CD4-positive, alpha-beta T cell (primary cell): ENCODE measurements around the gene VPS9D1. TPM values are rescaled to one million over a fixed set of nuclear protein-coding genes. Genes with fewer than 3 reads are reported as not detected.

Experiments
- ATAC-seq: fragments of 200-7000 bp; cut with Tn5 transposase; one replicate; pipeline ENCODE4 v1.10.0; 2022; ENCODE audit warnings: mild to moderate bottlenecking; ENCODE audit not compliant: poor library complexity
- CTCF ChIA-PET: fragments of 350-600 bp; sonication (Branson Sonifier 250); formaldehyde crosslinking; loops from one replicate; lab custom pipeline; 2021; ENCODE audit warnings: antibody characterized with exemption, inconsistent platforms; lab: Charles Lee
- POLR2A ChIA-PET: fragments of 350-600 bp; sonication (Branson Sonifier 250); formaldehyde crosslinking; loops from one replicate; lab custom pipeline; 2021; ENCODE audit warnings: antibody characterized with exemption, inconsistent platforms; lab: Charles Lee
- DNase-seq, 14 experiments: peaks; one replicate each; pipeline ENCODE4 v3.0.0-alpha.2; 2013 to 2020; ENCODE audit warnings: mixed read lengths in 2 of 14
- H3K27ac ChIP-seq, 2 donors: one replicate each; pipeline versions ENCODE4 v1.5.1 to v1.7.0; 2013; ENCODE audit warnings: low read length in 2 of 2, low read depth in 1 of 2, mild to moderate bottlenecking in 1 of 2
- H3K27me3 ChIP-seq, 2 experiments: 1 replicate in 1 of 2; 2 replicates in 1 of 2; pipeline versions ENCODE4 v1.6.1 to v1.7.0; 2013; ENCODE audit warnings: low read length in 2 of 2, control low read depth in 1 of 2, mild to moderate bottlenecking in 1 of 2, moderate library complexity in 1 of 2; ENCODE audit not compliant: insufficient read depth in 2 of 2, control insufficient read depth in 1 of 2
- H3K36me3 ChIP-seq: one replicate; pipeline ENCODE4 v1.6.1; 2013; ENCODE audit warnings: low read length, control low read depth; ENCODE audit not compliant: insufficient read depth
- H3K4me1 ChIP-seq: one replicate; pipeline ENCODE4 v1.6.1; 2013; ENCODE audit warnings: low read length, control low read depth; ENCODE audit not compliant: insufficient read depth
- H3K4me3 ChIP-seq: one replicate; pipeline ENCODE4 v1.5.1; 2013; ENCODE audit warnings: mild to moderate bottlenecking, low read length, moderate library complexity
- H3K9me3 ChIP-seq, 2 experiments: 1 replicate in 1 of 2; 2 replicates in 1 of 2; pipeline versions ENCODE4 v1.6.1 to v1.7.0; 2013; ENCODE audit warnings: low read length in 2 of 2, mild to moderate bottlenecking in 2 of 2, control low read depth in 1 of 2, moderate library complexity in 1 of 2; ENCODE audit not compliant: control insufficient read depth in 1 of 2, insufficient read depth in 1 of 2
- H3K27ac Mint-ChIP-seq: one replicate; pipeline ENCODE4 v1.8.0; 2020; ENCODE audit warnings: mixed read lengths
- H3K27me3 Mint-ChIP-seq: one replicate; pipeline ENCODE4 v1.8.0; 2021; ENCODE audit warnings: mixed read lengths
- H3K36me3 Mint-ChIP-seq: one replicate; pipeline ENCODE4 v1.8.0; 2021; ENCODE audit warnings: low read depth, mixed read lengths
- H3K4me1 Mint-ChIP-seq: one replicate; pipeline ENCODE4 v1.8.0; 2021; ENCODE audit warnings: low read depth, mixed read lengths
- H3K4me3 Mint-ChIP-seq: one replicate; pipeline ENCODE4 v1.8.0; 2020; ENCODE audit warnings: mild to moderate bottlenecking, mixed read lengths
- H3K9me3 Mint-ChIP-seq: one replicate; pipeline ENCODE4 v1.8.0; 2020; ENCODE audit warnings: mixed read lengths
- intact Hi-C, 2 experiments: fragments of 100-400 bp; cut with DNase I in 1 of 2; cut with micrococcal nuclease in 1 of 2; formaldehyde crosslinking; loops; one replicate each; pipeline versions ENCODE4 v1.15.1 to v1.9.0; 2023 to 2025; cut with DNase I, micrococcal nuclease
- total RNA-seq, 174 experiments: library from RNA in 2 of 174; stranded (reverse) in 2 of 174; gene quantifications; one replicate each; pipeline ENCODE4 v1.2.3 and lab custom pipeline; 2021 to 2026
- TF ChIP-seq, protein P1 (sequence below): fragments of 200-600 bp; IDR thresholded peaks from one replicate; pipeline ENCODE4 v1.8.0; 2022; ENCODE audit warnings: antibody characterized with exemption, mild to moderate bottlenecking

Gene VPS9D1
- total RNA-seq, 2 experiments from 2014 or later: 18.5 to 21.8 TPM

DNA sequence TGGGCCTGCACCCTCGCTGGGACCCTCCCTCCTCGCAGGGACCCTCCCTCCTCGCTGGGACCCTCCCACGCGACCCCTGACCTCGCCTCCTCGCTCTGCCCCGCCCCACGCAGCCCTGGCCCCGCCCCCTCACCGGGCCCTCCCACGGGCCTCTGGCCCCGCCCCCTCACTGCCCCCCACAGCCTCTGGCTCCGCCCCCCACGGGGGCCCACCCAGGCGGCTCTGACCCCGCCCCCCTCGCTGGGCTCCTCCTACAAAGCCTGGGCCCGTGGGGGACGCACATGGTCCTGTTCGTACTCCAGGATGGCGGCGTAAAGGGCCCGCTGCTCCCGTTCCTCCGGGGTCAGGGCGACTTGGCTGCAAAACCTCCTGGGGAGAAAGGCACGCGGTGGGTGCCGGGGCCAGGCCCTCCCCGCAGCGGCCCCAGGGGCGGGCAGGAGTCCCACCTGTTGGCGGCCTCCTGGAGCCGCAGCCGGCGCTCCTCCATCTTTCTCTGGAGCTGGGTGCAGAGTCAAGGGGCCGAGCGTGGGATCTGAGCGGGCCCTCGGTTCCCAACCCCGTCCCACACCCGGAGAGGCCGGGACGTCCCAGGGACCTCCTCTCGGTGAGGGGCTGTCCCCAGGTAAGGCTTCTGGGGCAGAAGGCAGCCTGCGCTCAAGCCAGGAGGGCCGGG is 9.0 kb downstream of the VPS9D1 start:
- TF ChIP-seq, protein P1, sequence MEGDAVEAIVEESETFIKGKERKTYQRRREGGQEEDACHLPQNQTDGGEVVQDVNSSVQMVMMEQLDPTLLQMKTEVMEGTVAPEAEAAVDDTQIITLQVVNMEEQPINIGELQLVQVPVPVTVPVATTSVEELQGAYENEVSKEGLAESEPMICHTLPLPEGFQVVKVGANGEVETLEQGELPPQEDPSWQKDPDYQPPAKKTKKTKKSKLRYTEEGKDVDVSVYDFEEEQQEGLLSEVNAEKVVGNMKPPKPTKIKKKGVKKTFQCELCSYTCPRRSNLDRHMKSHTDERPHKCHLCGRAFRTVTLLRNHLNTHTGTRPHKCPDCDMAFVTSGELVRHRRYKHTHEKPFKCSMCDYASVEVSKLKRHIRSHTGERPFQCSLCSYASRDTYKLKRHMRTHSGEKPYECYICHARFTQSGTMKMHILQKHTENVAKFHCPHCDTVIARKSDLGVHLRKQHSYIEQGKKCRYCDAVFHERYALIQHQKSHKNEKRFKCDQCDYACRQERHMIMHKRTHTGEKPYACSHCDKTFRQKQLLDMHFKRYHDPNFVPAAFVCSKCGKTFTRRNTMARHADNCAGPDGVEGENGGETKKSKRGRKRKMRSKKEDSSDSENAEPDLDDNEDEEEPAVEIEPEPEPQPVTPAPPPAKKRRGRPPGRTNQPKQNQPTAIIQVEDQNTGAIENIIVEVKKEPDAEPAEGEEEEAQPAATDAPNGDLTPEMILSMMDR: no peak
- DNase-seq: peak; percentile 51 to 83 (median 67)
- ChIA-PET POLR2A (interaction anchor here (0.5 to 1.6 kb wide), 7 partner anchors 11 to 162 kb away, joined by 3 to 7 read pairs (median 4); partner anchors contain the start of genes SPATA2L and TCF25), CTCF (interaction anchor here (0.8 to 2.1 kb wide), 3 partner anchors 11 to 149 kb away, joined by 3 to 4 read pairs (median 3); no protein-coding TSS in a partner anchor)
- peak overlapping the region; percentile 50 for H3K4me3 ChIP-seq
- no peaks in the 10 kb centered on the region for H3K36me3 Mint-ChIP-seq
- peaks cover 19% of the 10 kb centered on the region for H3K4me1 ChIP-seq
- H3K27ac ChIP-seq: no peak overlapping the region
- peak; percentile 78 for ATAC-seq
- H3K27ac Mint-ChIP-seq: no peak overlapping the region
- no peaks in the 10 kb centered on the region for H3K36me3 ChIP-seq
- peaks cover 0 to 2% of the 10 kb centered on the region in 2 experiments for H3K27me3 ChIP-seq
- H3K9me3 Mint-ChIP-seq: no peaks in the 10 kb centered on the region
- peak overlapping the region; percentile 54 for H3K4me3 Mint-ChIP-seq
- H3K4me1 Mint-ChIP-seq: no peaks in the 10 kb centered on the region
- H3K9me3 ChIP-seq: no peaks in the 10 kb centered on the region
- intact Hi-C loops: no loop called here
- H3K27me3 Mint-ChIP-seq: no peaks in the 10 kb centered on the region

DNA sequence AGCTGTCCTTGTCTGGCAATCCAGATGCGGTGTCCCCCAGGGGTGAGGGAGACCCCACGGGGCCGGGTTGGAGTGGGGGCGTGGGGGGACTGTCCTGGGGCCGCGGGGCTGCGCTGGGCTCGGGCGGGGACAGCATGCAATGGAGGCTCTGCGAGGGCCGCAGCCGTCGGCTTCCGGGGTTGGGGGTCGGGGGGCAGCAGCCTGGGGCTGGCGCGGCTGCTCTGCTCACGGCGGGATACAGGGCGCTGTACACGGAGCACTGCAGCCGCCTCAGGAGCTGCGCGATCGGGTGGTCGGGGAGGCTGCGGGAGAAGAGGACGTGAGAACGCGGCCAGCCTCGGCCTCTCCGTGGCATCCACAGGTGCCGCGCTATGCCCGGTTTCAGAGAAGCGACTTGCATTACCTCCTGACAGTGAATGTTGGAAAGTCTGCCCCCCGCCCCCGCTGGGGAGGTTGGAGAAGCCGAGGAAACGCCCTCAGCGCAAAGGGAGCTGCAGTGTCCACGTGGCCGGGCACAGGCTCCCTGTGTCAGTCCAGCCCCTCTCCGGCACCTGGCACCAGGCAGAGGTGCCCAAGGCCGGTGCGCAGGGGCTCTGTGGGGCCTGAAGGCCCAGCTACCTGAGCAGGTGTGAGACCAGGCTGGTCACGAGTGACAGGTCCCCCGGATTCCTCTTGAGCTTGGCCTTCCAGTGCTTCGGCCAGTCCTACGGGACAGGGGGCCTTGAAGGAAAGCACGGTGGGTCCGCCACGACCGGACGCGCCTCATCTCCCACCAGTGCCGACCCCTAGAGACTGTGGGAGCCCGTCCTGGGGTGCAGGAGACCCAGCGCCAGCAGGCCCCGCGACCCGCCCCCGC is 9.8 kb downstream of the VPS9D1 start:
- Histone ChIP-seq H3K9me3 (no peaks in the 10 kb centered on the region), H3K27ac (no peak overlapping the region), H3K27me3 (peaks cover 0 to 2% of the 10 kb centered on the region in 2 experiments), H3K4me1 (peaks cover 25% of the 10 kb centered on the region), H3K36me3 (no peaks in the 10 kb centered on the region), H3K4me3 (no peak overlapping the region)
- Mint-ChIP-seq H3K4me1 (peaks cover 4% of the 10 kb centered on the region), H3K27ac (no peak overlapping the region), H3K36me3 (no peaks in the 10 kb centered on the region), H3K9me3 (no peaks in the 10 kb centered on the region), H3K4me3 (no peak overlapping the region), H3K27me3 (no peaks in the 10 kb centered on the region)
- intact Hi-C loops: no loop called here
- POLR2A ChIA-PET: interaction anchor here (0.5 to 1.6 kb wide), 6 partner anchors 10 to 162 kb away, joined by 3 to 7 read pairs (median 4); partner anchors contain the start of genes SPATA2L and TCF25
- CTCF ChIA-PET: no interaction called here
- DNase-seq (peak in 1 of 14 experiments; percentile 30), ATAC-seq (no peak)
- TF ChIP-seq, protein P1: no peak

DNA sequence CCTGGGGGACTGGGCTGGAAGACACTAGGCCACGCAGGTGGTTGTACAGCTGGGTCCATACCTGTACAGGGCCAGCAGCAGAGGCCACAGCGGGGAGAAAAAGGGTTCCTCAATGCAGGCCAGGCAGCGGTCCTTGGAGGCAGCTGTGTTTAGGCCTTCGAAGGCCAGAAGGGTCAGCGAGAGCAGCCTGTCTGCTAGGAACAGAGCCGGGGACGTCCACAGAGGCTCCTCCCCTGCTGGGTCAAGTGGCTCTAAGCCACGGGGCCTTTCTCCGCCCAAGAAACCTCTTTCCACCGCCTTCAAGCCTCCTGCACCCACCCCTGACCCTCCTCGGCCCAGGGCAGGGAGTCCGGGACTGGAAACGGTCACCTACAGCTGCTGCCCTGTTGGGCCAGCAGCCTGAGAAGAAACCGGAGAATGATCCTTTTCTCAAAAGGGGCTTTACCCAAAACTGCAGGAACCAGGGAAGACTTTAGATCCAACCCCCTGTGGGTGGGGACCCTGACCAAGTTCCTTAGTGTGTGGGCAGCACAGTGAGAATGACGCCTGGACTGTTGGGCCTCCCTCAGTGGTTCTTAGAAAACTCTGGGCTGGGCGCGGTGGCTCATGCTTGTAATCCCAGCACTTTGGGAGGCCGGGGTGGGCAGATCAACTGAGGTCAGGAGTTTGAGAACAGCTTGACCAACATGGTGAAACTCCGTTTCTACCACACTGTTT is 10.8 kb downstream of the VPS9D1 start:
- Histone ChIP-seq H3K4me3 (no peak overlapping the region), H3K27ac (no peak overlapping the region), H3K27me3 (peaks cover 0 to 2% of the 10 kb centered on the region in 2 experiments), H3K9me3 (no peaks in the 10 kb centered on the region), H3K4me1 (peaks cover 31% of the 10 kb centered on the region), H3K36me3 (no peaks in the 10 kb centered on the region)
- H3K4me3 Mint-ChIP-seq: no peak overlapping the region
- ATAC-seq (no peak), DNase-seq (no peak)
- H3K4me1 Mint-ChIP-seq: peaks cover 6% of the 10 kb centered on the region
- ChIA-PET CTCF (interaction anchor here (2.0 to 4.4 kb wide), 2 partner anchors 84 to 151 kb away, joined by 5 to 45 read pairs; no protein-coding TSS in a partner anchor), POLR2A (interaction anchor here (1.0 to 1.6 kb wide), 2 partner anchors 14 kb away, joined by 4 read pairs; no protein-coding TSS in a partner anchor)
- TF ChIP-seq, protein P1: no peak
- H3K27me3 Mint-ChIP-seq: no peaks in the 10 kb centered on the region
- H3K27ac Mint-ChIP-seq: no peak overlapping the region
- intact Hi-C loops: no loop called here
- H3K9me3 Mint-ChIP-seq: no peaks in the 10 kb centered on the region
- no peaks in the 10 kb centered on the region for H3K36me3 Mint-ChIP-seq
